Stimulated activated CD4-positive, alpha-beta T cell treated with anti-CD3 and anti-CD28 coated beads, Interleukin-4, amount 100 ng/mL, for 48 hours (primary cell): ENCODE measurements around the gene THAP11.
"Not testable (repeated sequence)": the region's sequence is repeated elsewhere in the genome, so short reads cannot be mapped to it uniquely, and the experiment has no call there.

ENCODE experiments used
- DNase-seq, 2 donors: peaks; one replicate each; pipeline ENCODE4 v3.0.0-alpha.2; 2020; ENCODE audit warnings: low read depth in 2 of 2

THAP11 gene

GRCh38 chr16:67837190-67837589, 4.9 kb upstream of the THAP11 start:
- DNase-seq: not testable (repeated sequence)

- DNase-seq: no peak
Measured at GRCh38 chr16:67837811-67838210, 4.3 kb upstream of the THAP11 start.

GRCh38 chr16:67841198-67841815, 813 bp upstream of the THAP11 start:
- no peak for DNase-seq

- peak; percentile 51 for DNase-seq
Measured at GRCh38 chr16:67842509-67843342, 606 bp downstream of the THAP11 start.

- DNase-seq: peak in 1 of 2 donors; percentile 27
Measured at GRCh38 chr16:67843343-67843765, 1.2 kb downstream of the THAP11 start.

- DNase-seq: no peak
Measured at GRCh38 chr16:67844497-67844896, 2.4 kb downstream of the THAP11 start.

- no peak for DNase-seq
Measured at GRCh38 chr16:67845291-67846062, 3.4 kb downstream of the THAP11 start.

GRCh38 chr16:67846063-67846319, 3.9 kb downstream of the THAP11 start:
- no peak for DNase-seq

- DNase-seq: peak; percentile 93 to 97
Measured at GRCh38 chr16:67846320-67847063, 4.4 kb downstream of the THAP11 start, which contains the start of gene NUTF2. NUTF2 (plus strand) TSS chr16:67846933; CDS start chr16:67865131, 18,198 bp downstream.

GRCh38 chr16:67847064-67847861, 5.1 kb downstream of the THAP11 start, which contains the start of gene CENPT:
CENPT (minus strand) TSS chr16:67847693; CDS start chr16:67833859, 13,834 bp downstream.
- no peak for DNase-seq

GRCh38 chr16:67848118-67848517, 6.0 kb downstream of the THAP11 start:
- DNase-seq: no peak

GRCh38 chr16:67853670-67854069, 11.6 kb downstream of the THAP11 start:
- no peak for DNase-seq

GRCh38 chr16:67855789-67856188, 13.7 kb downstream of the THAP11 start:
- DNase-seq: no peak

GRCh38 chr16:67856927-67857546, 14.9 kb downstream of the THAP11 start:
- DNase-seq: no peak

GRCh38 chr16:67857547-67858233, 15.6 kb downstream of the THAP11 start:
- DNase-seq: no peak

GRCh38 chr16:67858500-67858899, 16.4 kb downstream of the THAP11 start:
- no peak for DNase-seq

GRCh38 chr16:67860589-67861398, 18.7 kb downstream of the THAP11 start:
- DNase-seq: no peak

GRCh38 chr16:67861877-67862276, 19.8 kb downstream of the THAP11 start:
- DNase-seq: no peak
